ENCODE results near the gene TSHZ1.

Gene TSHZ1

GRCh38 chr18:75210274-75211001, at the start of gene TSHZ1:
TSS of gene TSHZ1 (plus strand) at chr18:75210797. CDS start at chr18:75211877, 1,080 bp downstream.
- peak; percentile 69 to 86 for DNase-seq

- DNase-seq, result peak; percentile 31 to 44
Observed at GRCh38 chr18:75161256-75162028, 49.2 kb upstream of the TSHZ1 start.

- DNase-seq, result no peak
Observed at GRCh38 chr18:75162467-75162866, 48.1 kb upstream of the TSHZ1 start.

- DNase-seq, result no peak
Observed at GRCh38 chr18:75162978-75163377, 47.6 kb upstream of the TSHZ1 start.

- DNase-seq, result no peak
Observed at GRCh38 chr18:75163736-75164135, 46.9 kb upstream of the TSHZ1 start.

- DNase-seq, result no peak
Observed at GRCh38 chr18:75164479-75164878, 46.1 kb upstream of the TSHZ1 start.

GRCh38 chr18:75165926-75166325, 44.7 kb upstream of the TSHZ1 start:
- no peak for DNase-seq

GRCh38 chr18:75167137-75167536, 43.5 kb upstream of the TSHZ1 start:
- no peak for DNase-seq

GRCh38 chr18:75167759-75168618, 42.6 kb upstream of the TSHZ1 start:
- no peak for DNase-seq

GRCh38 chr18:75168619-75169018, 42.0 kb upstream of the TSHZ1 start:
- DNase-seq, result no peak

- DNase-seq, result no peak
Observed at GRCh38 chr18:75169411-75169810, 41.2 kb upstream of the TSHZ1 start.

GRCh38 chr18:75170022-75170789, 40.4 kb upstream of the TSHZ1 start:
- no peak for DNase-seq

GRCh38 chr18:75170916-75171315, 39.7 kb upstream of the TSHZ1 start:
- DNase-seq, result no peak

- no peak for DNase-seq
Observed at GRCh38 chr18:75172299-75173124, 38.1 kb upstream of the TSHZ1 start.

- peak; percentile 12 to 23 for DNase-seq
Observed at GRCh38 chr18:75173125-75173432, 37.5 kb upstream of the TSHZ1 start.

GRCh38 chr18:75173738-75174137, 36.9 kb upstream of the TSHZ1 start:
- no peak for DNase-seq

GRCh38 chr18:75176849-75177248, 33.7 kb upstream of the TSHZ1 start:
- no peak for DNase-seq

- no peak for DNase-seq
Observed at GRCh38 chr18:75178376-75178775, 32.2 kb upstream of the TSHZ1 start.

- DNase-seq, result no peak
Observed at GRCh38 chr18:75179819-75180600, 30.6 kb upstream of the TSHZ1 start.

GRCh38 chr18:75183524-75183923, 27.1 kb upstream of the TSHZ1 start:
- no peak for DNase-seq

- DNase-seq, result no peak
Observed at GRCh38 chr18:75183973-75184493, 26.6 kb upstream of the TSHZ1 start.

Measured in CD4-positive, alpha-beta T cell treated with Interferon alpha-2 for 1 hour (primary cell).